Heart right ventricle (tissue), 16 donors: ENCODE results near the gene SCP2D1. TPM values are rescaled to one million over a fixed set of nuclear protein-coding genes. Genes with fewer than 3 reads are reported as not detected.
A peak's percentile ranks its signal among the peaks of the same experiment; 100 is the strongest.

Source experiments
- ATAC-seq, 8 donors: fragments of 200-7000 bp; cut with Tn5 transposase; one replicate each; pipeline ENCODE4 v1.9.1; 2020; ENCODE audit warnings: mild to moderate bottlenecking in 8 of 8, moderate library complexity in 8 of 8, moderate number of reproducible peaks in 1 of 8
- DNase-seq, 2 donors: peaks; one replicate each; pipeline ENCODE4 v3.0.0-alpha.2; 2020
- H3K27ac ChIP-seq, 10 donors: fragments of 200-600 bp; sonication (generic) in 2 of 10; one replicate each; pipeline versions ENCODE4 v1.5.0 to v1.8.0; 2020 to 2022; ENCODE audit warnings: mild to moderate bottlenecking in 3 of 10
- H3K27me3 ChIP-seq, 7 donors: fragments of 200-600 bp; one replicate each; pipeline ENCODE4 v1.8.0; 2021 to 2022; ENCODE audit warnings: mild to moderate bottlenecking in 2 of 7
- H3K36me3 ChIP-seq, 9 donors: fragments of 200-600 bp; sonication (generic) in 1 of 9; one replicate each; pipeline versions ENCODE4 v1.5.0 to v1.8.0; 2020 to 2022; ENCODE audit warnings: mild to moderate bottlenecking in 2 of 9
- H3K4me1 ChIP-seq, 9 donors: fragments of 200-600 bp; sonication (generic) in 1 of 9; one replicate each; pipeline versions ENCODE4 v1.5.0 to v1.8.0; 2020 to 2022; ENCODE audit warnings: mild to moderate bottlenecking in 4 of 9
- H3K4me3 ChIP-seq, 10 donors: fragments of 200-600 bp; sonication (generic) in 2 of 10; one replicate each; pipeline versions ENCODE4 v1.5.0 to v1.8.0; 2020 to 2022; ENCODE audit warnings: mild to moderate bottlenecking in 7 of 10, moderate library complexity in 2 of 10
- H3K9me3 ChIP-seq, 11 donors: fragments of 200-600 bp in 10 of 11; sonication (generic) in 2 of 11; one replicate each; pipeline versions ENCODE4 v1.5.0 to v1.8.0; 2013 to 2022; ENCODE audit warnings: mild to moderate bottlenecking in 2 of 11, control low read depth in 1 of 11, moderate library complexity in 1 of 11
- WGBS, 2 donors: extraction: QIAGEN DNeasy Blood & Tissue Kit; methylation state at CpG; one replicate each; pipeline ENCODE4 v1.1.7; 2013; ENCODE audit warnings: inconsistent platforms in 1 of 2; 5-methylcytosine and 5-hydroxymethylcytosine counted together
- intact Hi-C, 10 donors: fragments of 100-400 bp; cut with DNase I; formaldehyde crosslinking; loops; one replicate each; pipeline versions ENCODE4 v1.11.1 to v1.14.2; 2022
- polyA plus RNA-seq, 2 donors: library from polyadenylated mRNA; stranded (reverse); fragments of 200-250 nt; gene quantifications; one replicate each; pipeline ENCODE4 v1.2.3, GENCODE V29; 2013
- total RNA-seq, 10 donors: library from RNA; stranded (reverse); fragmentation: NEBNext Ultra II Directional in 3 of 10; extraction: Animal tissue kit (Norgen Biotek cat#: 25700) in 3 of 10; gene quantifications; one replicate each; pipeline versions ENCODE4 v1.2.1 to v1.2.4, GENCODE V29; 2021 to 2023
- TF ChIP-seq, protein P1 (sequence below), 9 donors: fragments of 200-600 bp; sonication (generic) in 2 of 9; IDR thresholded peaks; one replicate each; pipeline versions ENCODE4 v1.5.0 to v1.8.0; 2021 to 2022; ENCODE audit warnings: antibody characterized with exemption in 9 of 9, mild to moderate bottlenecking in 5 of 9, moderate library complexity in 1 of 9
- donor health status: Arrhythmogenic right ventricular cardiomyopathy.
- donor health status: ischemic (EF 13 %, LVEDD 7.1; RV severe dilation, severe dysfunction).
- donor health status: healthy with polysubstance abuse.
- donor health status: DM: no; HTN: yes; CAD: no.
- donor health status: DM: no; HTN: no; CAD: no.
- donor health status: ischemic (EF 25% LVEDD 6.9; RV normal size, moderate dysfunction).
- donor health status: ischemic (EF 25% LVEDD 5.7; RV mildly dilated, moderate dysfunction).
- donor health status: healthy.
- donor health status: DM: yes; HTN: yes; CAD: no.
- donor health status: Ischemic cardiomyopathy.
- donor health status: ischemic (EF 35%, LVEDD 5.7; RV mildly dilated, moderate dysfunction).
- donor health status: nonischemic (EF 11% LVEDD 7.7; RV severe dilation, severe dysfunction).
- donor health status: DM: yes; HTN: yes; CAD: no.
- donor health status: PGD.
- donor health status: ischemic (EF 29% LVEDD 5.4; RV normal size, mild dysfunction).
- donor health status: nonischemic (EF 23%, LVEDD 6.1; RV moderate dilation, normal function).

The SCP2D1 gene
- total and polyA plus RNA-seq, 12 donors = 0.45 TPM; not detected in 11

DNA sequence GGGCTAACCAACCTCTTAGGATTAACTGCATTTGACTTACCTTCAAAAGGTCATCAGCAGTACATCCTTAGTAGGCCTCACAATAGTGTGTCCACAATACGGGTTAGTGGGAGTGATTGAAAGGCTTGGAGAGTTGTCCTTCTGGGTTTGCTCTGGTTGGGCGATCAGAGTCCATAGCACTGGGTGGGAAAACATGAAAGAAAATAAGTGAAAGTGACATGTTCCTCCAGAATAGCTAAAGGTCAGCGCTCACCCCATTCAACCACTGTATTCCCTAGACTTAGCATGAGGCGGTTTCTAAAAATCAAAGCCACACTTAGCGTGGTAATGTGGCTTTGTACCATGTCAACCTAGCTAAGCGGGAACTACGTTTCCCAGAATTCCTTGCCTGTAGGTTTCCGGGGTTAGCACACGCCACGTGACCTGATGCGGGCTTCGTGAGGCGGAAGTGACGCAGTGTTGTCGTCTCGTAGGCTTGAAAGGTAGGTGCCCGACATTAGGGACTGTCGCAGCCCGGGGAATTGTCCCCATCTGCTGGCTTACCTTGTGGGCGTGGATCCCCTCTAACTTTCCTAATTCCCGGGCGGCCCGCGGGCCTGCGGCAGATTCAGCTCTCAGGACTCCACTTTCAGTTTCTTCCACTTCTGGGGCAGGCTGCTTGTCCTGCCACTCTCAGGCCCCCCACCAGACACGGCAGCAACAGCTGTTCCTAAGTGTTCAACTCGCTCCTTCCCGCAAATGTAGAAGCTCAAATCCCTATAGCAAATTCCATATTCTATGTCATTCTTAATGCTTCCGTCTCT, 19.8 kb upstream of the SCP2D1 start:
- H3K4me3 ChIP-seq = peak overlapping the region; percentile 39 to 88 (median 78)
- WGBS, 2 donors = 5 to 8% methylated on average over 29 of the region's 29 CpGs
- DNase-seq = peak; percentile 85 to 91
- peaks cover 0 to 6% (median 0%) of the 10 kb centered on the region in 9 donors for H3K36me3 ChIP-seq
- H3K4me1 ChIP-seq = peaks cover 0 to 13% (median 9%) of the 10 kb centered on the region in 9 donors
- H3K9me3 ChIP-seq = peaks cover 0 to 9% (median 0%) of the 10 kb centered on the region in 11 donors
- peaks cover 0 to 4% (median 0%) of the 10 kb centered on the region in 7 donors for H3K27me3 ChIP-seq
- ATAC-seq = peak; percentile 97 to 100 (median 99)
- intact Hi-C loops = loop anchor here in 2 of 10 donors (5.0 to 10.0 kb wide), 2 partner anchors 52 to 159 kb away; no protein-coding TSS in a partner anchor
- peak overlapping the region; percentile 59 to 96 (median 87) for H3K27ac ChIP-seq
- TF ChIP-seq, protein P1, sequence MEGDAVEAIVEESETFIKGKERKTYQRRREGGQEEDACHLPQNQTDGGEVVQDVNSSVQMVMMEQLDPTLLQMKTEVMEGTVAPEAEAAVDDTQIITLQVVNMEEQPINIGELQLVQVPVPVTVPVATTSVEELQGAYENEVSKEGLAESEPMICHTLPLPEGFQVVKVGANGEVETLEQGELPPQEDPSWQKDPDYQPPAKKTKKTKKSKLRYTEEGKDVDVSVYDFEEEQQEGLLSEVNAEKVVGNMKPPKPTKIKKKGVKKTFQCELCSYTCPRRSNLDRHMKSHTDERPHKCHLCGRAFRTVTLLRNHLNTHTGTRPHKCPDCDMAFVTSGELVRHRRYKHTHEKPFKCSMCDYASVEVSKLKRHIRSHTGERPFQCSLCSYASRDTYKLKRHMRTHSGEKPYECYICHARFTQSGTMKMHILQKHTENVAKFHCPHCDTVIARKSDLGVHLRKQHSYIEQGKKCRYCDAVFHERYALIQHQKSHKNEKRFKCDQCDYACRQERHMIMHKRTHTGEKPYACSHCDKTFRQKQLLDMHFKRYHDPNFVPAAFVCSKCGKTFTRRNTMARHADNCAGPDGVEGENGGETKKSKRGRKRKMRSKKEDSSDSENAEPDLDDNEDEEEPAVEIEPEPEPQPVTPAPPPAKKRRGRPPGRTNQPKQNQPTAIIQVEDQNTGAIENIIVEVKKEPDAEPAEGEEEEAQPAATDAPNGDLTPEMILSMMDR (IDR thresholded peaks at IDR 0.05) = peak in 4 of 9 donors; percentile 14 to 41 (median 26)

DNA sequence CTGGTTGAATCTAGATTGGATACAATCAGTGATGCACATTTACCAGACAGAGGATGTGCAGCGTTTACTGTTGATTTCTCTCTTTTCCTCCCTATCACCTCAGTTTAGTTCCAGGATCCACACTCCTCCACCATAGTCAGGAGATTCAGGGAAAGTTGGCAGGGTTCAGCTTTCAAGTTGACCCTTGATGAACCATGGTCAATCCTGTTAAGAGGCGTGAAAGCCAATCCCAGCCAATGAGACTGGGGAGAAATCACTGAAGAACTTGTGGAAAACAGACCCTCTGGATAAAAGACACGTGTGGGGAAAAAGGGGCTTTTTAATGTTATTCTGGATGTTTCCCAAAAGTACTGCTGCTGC, 19.2 kb upstream of the SCP2D1 start:
- Histone ChIP-seq H3K27ac (peak overlapping the region; percentile 59 to 96 (median 87)), H3K4me1 (peaks cover 0 to 13% (median 9%) of the 10 kb centered on the region in 9 donors), H3K9me3 (peaks cover 0 to 9% (median 0%) of the 10 kb centered on the region in 11 donors), H3K4me3 (peak overlapping the region; percentile 39 to 88 (median 78)), H3K36me3 (peaks cover 0 to 6% (median 0%) of the 10 kb centered on the region in 9 donors), H3K27me3 (peaks cover 0 to 4% (median 0%) of the 10 kb centered on the region in 7 donors)
- 63 to 72% methylated on average over 3 of the region's 3 CpGs for WGBS, 2 donors
- intact Hi-C loops = loop anchor here in 2 of 10 donors (5.0 to 10.0 kb wide), 2 partner anchors 52 to 160 kb away; no protein-coding TSS in a partner anchor
- DNase-seq = no peak
- TF ChIP-seq, protein P1 (IDR thresholded peaks at IDR 0.05) = no peak
- ATAC-seq = peak in 4 of 8 donors; percentile 6 to 33 (median 21)

DNA sequence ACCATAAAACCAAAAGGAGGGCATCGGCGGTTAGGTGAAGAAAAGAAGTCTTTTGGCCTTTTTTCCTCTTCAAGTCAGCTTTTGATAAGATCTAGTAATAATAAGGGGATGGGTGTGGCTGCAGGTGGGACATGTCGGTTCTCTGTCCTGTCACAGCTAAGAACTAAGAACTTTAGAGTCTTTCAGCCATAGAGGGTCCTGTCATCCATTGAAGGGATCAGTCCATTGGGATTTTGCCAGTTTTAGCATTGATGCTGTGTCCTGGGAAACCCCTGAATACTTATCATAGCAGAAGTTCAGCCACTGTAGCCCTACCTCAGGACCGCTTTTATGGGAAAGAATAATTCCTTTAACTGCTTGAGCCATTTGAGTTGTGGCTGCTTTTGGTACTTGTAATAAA, 18.2 kb upstream of the SCP2D1 start:
- Histone ChIP-seq H3K9me3 (peaks cover 0 to 9% (median 0%) of the 10 kb centered on the region in 11 donors), H3K4me1 (peaks cover 0 to 13% (median 9%) of the 10 kb centered on the region in 9 donors), H3K36me3 (peaks cover 0 to 6% (median 0%) of the 10 kb centered on the region in 9 donors), H3K27ac (no peak overlapping the region), H3K4me3 (no peak overlapping the region), H3K27me3 (no peaks in the 10 kb centered on the region)
- DNase-seq (no peak), ATAC-seq (no peak)
- TF ChIP-seq, protein P1 (IDR thresholded peaks at IDR 0.05) = no peak
- intact Hi-C loops = loop anchor here in 2 of 10 donors (5.0 to 10.0 kb wide), 2 partner anchors 161 to 163 kb away; no protein-coding TSS in a partner anchor
- WGBS, 2 donors = 92 to 94% methylated on average over 4 of the region's 4 CpGs

DNA sequence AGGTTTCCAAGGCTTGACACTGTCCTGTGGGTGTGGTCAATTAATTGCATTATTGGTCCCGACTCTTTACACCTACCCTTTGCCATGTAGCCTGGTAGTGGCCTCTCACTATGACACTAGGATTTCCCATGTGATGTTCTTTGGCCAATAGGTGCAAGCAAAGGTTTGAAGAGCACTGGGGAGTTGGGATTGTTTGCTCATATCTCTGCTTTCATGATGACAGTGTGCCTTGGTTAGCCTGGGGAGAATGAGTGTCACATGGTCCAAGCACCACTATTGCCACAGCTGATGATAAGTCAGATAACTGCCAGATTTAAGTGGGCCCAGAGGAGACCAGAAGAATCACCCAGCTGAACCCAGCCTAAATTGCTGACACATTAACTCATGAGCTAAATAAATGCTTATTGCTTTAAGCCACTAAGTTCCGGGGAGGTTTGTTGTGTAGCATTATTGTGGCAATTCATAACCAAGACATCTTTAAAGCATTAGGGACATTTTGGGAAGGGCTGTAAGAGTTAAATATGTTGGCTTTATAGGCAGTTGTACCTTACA, 17.2 kb upstream of the SCP2D1 start:
- H3K9me3 ChIP-seq = peaks cover 0 to 9% (median 0%) of the 10 kb centered on the region in 11 donors
- H3K4me1 ChIP-seq = peaks cover 0 to 13% (median 9%) of the 10 kb centered on the region in 9 donors
- WGBS, 2 donors = 93 to 96% methylated on average over 2 of the region's 2 CpGs
- DNase-seq (no peak), ATAC-seq (no peak)
- H3K4me3 ChIP-seq = no peak overlapping the region
- TF ChIP-seq, protein P1 (IDR thresholded peaks at IDR 0.05) = no peak
- no peaks in the 10 kb centered on the region for H3K27me3 ChIP-seq
- peaks cover 0 to 6% (median 0%) of the 10 kb centered on the region in 9 donors for H3K36me3 ChIP-seq
- no peak overlapping the region for H3K27ac ChIP-seq
- intact Hi-C loops = loop anchor here in 2 of 10 donors (5.0 to 10.0 kb wide), 2 partner anchors 162 to 164 kb away; no protein-coding TSS in a partner anchor
